GM18508 (cell line): ENCODE data around the gene MT1E.
A peak's percentile ranks its signal among the peaks of the same experiment; 100 is the strongest.

Experiments
- ATAC-seq: cut with Tn5 transposase; IDR thresholded peaks from one replicate; pipeline ENCODE4 v1.9.1; 2021; ENCODE audit warnings: moderate number of reproducible peaks; ENCODE audit not compliant: insufficient read depth, unreplicated experiment

Gene MT1E

GRCh38 chr16:56623637-56624036 is 1.9 kb upstream of the MT1E start:
- no peak for ATAC-seq

GRCh38 chr16:56625943-56626654 is 518 bp downstream of the MT1E start:
- no peak for ATAC-seq

- ATAC-seq, result no peak
Measured at GRCh38 chr16:56626685-56627084, 1.1 kb downstream of the MT1E start.

GRCh38 chr16:56628486-56629350 is 3.1 kb downstream of the MT1E start:
- ATAC-seq, result no peak

GRCh38 chr16:56629531-56629930 is 4.0 kb downstream of the MT1E start:
- no peak for ATAC-seq

- peak; percentile 86 for ATAC-seq
Measured at GRCh38 chr16:56630134-56630533, 4.6 kb downstream of the MT1E start.

- ATAC-seq, result no peak
Measured at GRCh38 chr16:56631197-56631596, 5.6 kb downstream of the MT1E start.

GRCh38 chr16:56631832-56632155 is 6.2 kb downstream of the MT1E start:
- no peak for ATAC-seq

GRCh38 chr16:56632156-56632847 is 6.7 kb downstream of the MT1E start, which contains the start of gene MT1M:
MT1M (plus strand) TSS chr16:56632659; CDS start chr16:56632732, 73 bp downstream.
- no peak for ATAC-seq

GRCh38 chr16:56632848-56633365 is 7.3 kb downstream of the MT1E start:
- ATAC-seq, result no peak

GRCh38 chr16:56633535-56633934 is 8.0 kb downstream of the MT1E start:
- ATAC-seq, result no peak

GRCh38 chr16:56634715-56635440 is 9.3 kb downstream of the MT1E start:
- ATAC-seq, result no peak

GRCh38 chr16:56635441-56635967 is 9.9 kb downstream of the MT1E start:
- ATAC-seq, result no peak

- no peak for ATAC-seq
Measured at GRCh38 chr16:56636616-56637413, 11.2 kb downstream of the MT1E start.

- ATAC-seq, result no peak
Measured at GRCh38 chr16:56637814-56638750, 12.5 kb downstream of the MT1E start, which contains the start of gene MT1A. MT1A (plus strand) TSS chr16:56638666; CDS start chr16:56638739, 73 bp downstream.

GRCh38 chr16:56639045-56639444 is 13.5 kb downstream of the MT1E start:
- ATAC-seq, result no peak

GRCh38 chr16:56640076-56640475 is 14.5 kb downstream of the MT1E start:
- ATAC-seq, result no peak

- no peak for ATAC-seq
Measured at GRCh38 chr16:56641166-56641565, 15.6 kb downstream of the MT1E start.
